GM21786 (cell line): Measurements from ENCODE around the gene TMEM208.

ENCODE experiments used
- ATAC-seq: cut with Tn5 transposase; IDR thresholded peaks from one replicate; pipeline ENCODE4 v1.9.1; 2021; ENCODE audit not compliant: unreplicated experiment

The TMEM208 gene

DNA sequence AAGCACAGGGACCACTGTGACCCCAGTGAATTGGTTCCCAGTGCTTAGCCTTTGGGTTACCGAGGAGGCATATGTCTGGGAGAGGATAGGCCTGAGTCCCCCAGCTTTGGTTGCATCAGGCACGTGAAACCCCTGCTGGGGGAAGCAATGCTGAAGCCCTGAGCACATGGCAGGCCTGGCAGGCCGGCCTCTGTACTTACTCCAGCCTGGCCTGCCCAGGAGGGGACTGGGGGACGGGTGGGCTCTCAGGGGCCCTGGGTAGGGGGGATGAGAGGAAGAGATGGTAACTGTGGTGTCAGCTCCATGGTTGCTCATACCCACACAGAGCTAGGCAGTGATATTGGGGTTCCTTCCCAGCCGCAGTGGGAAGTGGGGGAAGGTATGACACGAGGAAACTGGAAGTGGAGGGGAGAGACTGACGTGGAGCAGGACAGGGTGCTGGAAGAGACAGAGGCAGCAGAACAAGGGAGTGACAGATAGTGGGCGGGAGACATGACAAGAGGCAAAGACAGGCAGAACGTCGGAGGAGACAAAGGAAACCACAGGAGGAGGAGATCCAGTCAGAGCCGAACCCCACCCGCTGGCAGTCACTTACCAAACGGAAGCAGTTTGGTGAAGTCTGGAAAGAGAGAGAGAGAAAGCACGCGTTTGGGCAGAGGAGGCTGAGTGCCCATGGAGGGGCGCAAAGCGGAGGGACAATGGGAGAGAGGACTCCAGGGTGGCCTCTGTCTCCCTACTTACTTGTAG, 9.1 kb downstream of the TMEM208 start:
- ATAC-seq: no peak

DNA sequence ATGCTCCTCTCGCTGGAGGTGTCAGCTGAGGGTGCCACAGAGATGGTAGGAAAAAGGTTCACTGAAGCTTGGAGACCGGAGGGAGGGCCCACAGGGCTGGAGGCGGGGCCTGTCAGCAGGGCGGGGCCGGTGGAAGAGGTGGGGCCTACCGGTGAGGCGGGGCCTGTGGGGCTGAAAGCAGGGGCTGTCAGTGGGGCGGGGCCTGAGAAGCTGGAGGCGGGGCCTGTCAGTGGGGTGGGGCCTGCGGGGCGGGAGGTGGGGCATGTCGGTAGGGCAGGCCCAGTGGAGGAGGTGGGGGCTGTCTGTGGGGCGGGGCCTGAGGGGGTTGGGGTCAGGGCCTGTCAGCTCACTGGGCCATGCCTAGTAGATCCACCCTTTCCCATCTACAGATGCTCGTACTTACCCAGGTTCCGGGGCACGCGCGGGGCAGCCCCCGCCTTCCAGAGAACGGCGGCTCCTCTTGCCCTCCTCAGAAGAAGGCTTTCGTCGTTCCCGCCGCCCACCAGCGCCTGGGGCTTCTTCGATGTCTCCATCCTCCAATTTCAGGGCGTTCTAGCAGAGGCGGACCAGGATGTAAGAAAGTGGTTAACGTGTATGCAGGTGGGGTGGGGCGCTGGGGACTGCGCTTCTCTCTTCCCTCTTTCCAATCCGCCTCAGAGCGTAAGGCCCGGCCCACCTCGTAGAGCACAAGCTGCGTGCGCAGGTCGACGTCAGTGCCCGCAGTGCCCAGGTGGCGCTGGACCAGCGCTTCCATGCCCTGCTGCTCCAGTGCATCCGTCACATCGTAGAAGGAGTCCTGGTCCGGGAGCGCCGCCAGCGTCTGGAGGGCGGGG, 9.8 kb downstream of the TMEM208 start:
- ATAC-seq: no peak

DNA sequence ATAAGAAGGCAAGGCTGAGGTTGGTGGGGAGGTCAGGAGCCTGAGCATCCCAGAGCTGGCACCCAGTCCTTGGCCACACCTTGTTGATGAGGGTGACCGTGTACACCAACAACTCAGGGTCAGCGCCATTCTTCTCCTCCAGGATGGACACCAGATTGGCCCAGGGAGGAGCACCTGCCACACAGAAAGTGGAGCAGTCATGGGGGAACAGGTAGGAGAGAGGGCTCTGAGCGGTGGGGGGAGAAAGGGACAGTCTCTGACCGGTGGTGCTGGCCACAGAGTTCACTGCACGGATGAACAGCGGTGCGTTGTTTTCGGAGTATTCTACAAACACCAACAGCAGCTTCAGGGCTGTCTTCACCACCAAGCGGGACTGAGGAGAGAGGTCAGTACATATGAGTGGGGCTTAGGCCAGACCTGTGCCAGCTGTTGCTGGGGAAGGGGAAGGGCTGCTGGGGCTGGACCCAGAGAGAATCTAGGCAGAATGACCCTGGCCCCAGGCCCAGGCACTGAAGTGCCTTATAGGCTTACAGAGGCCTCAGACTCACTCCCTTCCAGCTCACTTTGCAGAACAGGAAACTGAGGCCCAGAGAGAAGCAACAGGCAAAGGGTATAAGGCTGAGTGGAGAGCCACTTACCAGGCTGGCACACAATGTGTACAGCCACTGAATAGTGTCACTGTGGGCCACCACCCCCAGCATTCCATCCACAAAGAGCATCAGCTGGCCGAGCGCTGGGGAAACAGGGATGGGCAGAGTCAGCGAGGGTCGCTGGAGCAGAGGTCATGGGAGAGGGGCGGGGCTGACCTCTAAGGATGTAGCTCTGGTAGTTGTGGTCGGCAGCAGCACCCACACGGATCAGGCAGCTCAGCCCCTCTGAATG, 10.7 kb downstream of the TMEM208 start:
- ATAC-seq: no peak

DNA sequence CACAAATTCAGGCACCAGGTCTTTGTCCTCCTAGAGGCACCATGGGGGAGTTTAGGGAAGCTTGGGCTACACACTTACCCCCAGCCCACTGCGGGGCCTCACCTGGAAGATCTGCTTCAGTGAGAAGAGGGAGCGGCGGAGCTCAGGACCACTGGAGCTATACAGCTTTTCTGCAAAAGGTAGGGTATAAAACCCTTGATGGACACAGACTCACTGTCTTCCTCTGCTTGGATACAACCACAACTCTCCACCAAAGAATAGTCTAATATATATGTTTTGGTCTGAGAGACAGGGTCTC, 11.3 kb downstream of the TMEM208 start:
- no peak for ATAC-seq

DNA sequence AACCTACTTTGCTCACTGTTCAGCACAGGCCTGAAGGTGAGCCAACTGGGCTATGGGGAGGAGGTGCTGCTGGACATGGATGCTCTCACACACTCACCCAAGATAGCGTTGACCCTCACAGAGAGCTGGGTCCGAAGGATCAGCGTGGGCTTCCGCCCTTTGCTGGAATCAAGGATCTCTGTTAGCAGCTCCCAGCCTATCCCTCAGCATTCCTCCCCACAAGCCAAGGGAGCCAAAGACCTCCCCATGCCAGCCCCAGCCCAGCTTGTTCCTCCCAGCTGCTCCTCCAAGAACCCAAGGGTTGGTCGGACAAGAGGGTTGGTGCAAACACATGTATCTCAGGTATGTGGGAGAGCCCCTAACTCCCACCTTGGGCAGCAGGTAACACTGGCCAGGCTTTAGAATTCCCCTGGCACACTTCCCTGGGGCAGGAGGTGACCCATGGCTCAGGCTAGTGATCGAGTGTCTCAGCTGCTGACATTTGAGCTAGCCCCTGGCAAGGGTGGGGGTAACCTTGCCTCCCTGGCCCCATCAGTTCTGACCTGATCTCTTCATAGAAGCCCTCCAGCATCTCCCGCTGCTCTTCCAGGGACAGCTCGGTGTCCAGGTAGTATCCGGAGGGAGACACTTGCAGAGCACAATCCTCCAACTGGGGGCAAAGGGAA, 12.0 kb downstream of the TMEM208 start:
- no peak for ATAC-seq

DNA sequence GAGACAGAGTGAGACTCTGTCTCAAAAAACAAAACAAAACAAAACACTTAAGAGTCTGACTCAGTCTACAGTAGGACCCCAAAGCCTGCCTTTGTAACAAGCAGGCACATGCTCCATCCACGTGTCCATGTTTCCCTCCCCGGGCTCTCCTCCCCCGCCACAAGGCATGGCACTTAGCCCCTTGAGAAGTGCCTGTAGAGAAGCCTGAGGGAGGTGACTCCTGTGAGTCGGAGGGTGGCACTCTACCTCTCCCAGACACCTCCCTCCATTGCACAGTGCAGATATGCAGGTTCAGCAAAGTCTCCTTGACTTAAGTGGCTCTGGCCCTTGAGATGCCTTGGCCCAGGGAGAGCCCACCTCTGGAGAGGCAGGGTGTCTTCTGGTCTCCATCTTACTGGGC, 13.6 kb downstream of the TMEM208 start:
- ATAC-seq: no peak

DNA sequence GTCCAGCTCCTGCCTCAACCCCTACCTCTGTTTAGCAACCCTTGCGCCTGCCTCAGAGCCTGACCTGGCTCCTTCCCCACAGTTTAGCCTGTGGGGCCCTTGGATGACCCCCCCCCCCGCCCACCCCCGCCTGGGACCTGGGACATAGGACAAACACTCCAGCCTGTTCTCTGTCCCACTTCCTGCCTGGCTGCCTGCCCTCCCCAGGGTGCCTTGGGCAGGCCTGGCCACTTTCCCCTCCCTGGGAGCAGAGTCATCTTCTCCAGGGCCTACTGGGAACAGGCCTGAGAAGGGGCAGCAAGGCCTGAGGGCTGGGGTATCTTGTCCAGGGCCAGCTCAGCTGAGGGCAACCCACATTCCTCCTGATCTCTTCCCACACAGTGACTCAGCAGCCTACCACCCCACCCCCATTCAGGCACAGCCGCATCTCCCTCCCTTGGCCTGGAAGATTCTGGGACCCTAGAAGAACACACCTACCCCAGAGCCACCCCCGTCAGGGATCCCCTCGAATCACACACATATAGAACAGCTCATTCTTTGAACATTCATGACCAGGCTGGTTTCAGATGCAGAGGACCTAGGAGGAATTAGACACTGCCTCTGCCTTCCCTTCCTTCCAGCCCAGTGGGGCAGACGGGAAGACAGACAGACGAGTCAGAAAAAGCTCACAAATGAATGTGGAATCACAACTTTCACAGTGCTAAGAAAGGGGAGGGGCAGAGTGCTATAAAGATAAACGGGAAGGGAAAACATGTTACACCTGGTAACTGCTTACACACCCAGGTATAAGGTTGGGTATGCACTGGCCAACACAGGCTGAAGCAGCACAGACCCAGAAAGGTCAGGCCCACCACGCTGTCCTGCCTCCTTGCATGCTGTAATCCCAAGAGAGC, 14.3 kb downstream of the TMEM208 start:
- ATAC-seq: no peak

DNA sequence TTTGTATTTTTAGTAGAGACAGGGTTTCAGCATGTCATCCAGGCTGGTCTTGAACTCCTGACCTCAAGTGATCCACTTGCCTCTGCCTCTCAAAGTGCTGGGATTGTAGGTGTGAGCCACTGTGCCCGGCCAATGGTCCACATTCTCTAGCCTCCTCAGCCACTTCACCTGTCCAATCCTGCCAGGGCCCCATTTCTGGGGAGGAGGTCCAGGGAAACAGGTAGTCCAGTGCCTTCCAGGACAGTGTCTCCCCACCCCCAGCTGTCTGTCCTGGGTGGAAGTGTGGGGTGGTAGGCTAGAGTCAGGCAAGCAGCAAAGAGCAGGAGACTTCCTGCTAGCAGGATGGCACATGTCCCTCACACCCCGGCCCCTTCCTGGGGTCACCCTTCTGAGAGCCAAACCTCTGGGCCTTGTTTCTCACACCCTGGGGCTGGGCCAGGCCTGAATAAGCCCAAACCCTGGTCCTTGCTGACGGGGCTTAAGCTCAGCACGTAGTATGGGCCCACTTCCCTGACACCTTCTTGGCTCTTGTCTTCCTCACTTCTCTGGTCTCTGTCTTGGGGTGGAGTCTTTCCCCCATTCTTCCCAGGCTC, 15.3 kb downstream of the TMEM208 start:
- no peak for ATAC-seq

DNA sequence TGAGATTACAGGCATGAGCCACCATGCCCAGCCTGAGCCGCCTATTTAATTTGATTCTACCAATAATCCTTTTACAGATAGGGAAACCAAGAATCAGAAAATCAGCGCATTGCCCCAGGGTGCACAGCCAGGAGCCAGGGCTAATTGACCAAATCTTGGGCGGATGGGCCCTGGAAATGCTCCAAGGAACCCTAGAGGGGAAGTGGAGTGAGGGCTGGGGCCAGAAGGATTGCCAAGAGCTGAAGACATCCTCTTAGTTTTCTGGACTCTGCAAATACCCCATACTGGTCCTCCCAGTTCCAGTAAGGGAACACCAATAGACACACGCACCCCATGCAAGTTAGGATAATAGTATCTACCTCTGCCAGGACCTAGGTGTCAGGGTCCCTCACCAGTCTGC, 16.6 kb downstream of the TMEM208 start:
- no peak for ATAC-seq

DNA sequence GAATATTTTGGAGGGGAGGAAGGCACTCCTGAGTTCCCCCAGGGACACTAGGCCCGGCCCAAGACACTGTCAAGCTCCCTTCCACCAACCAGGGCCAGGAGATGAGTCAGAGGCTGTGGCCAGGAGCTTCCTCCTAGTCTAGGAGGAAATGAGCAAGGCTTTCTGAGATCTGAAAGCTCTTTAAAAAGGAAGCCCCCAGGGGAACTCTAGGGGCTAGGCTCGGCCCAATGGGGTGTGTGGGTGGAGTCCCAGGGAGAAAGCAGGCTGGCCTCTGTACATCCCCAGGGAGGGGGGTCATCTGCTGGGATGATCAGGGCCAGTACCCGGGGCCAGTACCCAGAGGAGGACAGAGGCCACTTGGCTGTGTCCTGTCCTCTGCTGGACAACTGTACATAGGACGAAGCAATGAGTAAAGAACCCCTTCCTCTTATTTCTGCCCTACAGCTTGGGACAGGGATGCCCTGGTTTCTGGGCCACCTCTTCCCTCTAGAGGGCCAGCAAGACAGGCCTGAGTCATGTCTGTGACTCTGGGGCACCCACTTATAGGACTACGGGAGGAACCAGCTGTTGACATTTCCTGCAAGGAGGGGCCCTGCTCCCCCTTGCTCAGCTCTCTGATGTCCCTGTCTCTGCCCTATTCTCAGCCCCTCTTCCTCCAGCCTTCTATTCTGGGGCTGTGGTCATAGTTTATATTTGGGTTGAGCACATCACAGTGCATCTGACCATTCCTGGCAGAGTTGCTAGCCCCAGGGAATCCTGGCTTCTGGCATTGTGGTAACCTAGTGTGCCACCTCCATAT, 17.7 kb downstream of the TMEM208 start:
- ATAC-seq: peak; percentile 59

DNA sequence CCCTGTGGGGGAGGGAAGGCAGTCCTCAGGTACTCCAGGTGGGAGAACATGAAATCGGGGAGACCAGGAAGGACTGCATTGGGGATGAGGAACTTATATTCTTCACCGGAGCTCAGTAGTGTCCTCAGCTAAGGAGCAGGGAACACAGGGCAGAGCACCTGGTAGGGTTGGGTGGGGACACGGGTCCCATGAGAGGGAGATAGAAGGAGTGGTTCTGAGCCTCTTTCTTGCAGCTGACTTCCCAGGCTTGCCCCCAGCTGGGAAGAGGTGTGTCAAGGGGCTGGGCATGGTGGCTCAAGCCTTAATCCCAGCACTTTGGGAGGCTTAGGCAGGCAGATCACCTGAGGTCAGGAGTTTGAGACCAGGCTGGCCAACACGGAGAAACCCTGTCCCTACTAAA, 18.3 kb downstream of the TMEM208 start:
- no peak for ATAC-seq

DNA sequence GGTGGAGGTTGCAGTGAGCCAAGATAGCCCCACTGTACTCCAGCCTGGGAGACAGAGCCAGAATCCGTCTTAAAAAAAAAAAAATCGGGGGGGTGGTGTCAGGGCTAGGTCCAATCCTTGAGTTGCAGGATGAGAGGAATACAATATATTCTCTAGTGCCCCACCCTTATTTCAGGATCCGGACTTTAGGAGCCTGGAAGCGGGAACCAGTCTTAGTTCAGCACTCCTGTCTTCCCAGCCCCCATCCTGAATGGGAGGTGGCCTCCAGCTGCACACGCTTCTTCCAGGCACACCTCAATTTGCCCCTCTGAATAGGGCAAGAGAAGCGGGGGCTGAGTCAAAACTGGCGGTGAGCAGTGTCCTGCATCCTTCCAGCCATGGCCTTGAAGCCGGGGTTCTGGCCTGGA, 18.7 kb downstream of the TMEM208 start:
- ATAC-seq: no peak

DNA sequence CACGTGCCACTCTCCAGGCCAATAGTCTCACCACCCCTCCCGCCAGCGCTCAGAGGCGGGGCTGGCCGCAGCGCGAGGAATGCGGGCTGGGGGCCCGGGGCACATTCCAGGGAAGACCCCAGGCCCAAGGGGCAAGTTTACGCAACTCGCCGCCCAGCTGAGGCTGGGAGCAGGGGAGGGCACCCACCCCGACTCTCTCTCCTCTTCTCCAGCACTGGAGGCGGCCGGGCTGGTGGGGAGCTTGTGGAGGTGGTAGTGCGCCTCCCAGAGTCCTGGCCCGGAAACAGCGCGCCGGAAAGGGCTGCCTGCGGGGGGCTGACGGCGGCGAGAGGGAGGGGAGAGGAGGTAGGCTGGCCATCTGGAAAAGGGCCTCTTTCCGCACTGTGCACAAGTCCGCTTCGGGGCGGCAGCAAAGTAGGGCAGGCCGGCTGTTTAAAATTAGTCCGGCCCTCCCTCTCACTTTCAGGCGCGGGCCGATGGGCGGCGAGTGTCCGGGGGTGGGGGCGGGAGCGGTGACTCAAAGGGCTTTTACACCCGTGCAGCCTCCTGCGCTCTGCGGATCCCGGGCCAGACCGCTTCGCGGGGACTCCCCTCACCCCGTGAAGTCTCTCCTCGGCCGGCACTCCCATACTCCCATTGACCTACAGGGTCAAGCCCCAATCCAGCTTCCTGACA, 19.3 kb downstream of the TMEM208 start:
- no peak for ATAC-seq

DNA sequence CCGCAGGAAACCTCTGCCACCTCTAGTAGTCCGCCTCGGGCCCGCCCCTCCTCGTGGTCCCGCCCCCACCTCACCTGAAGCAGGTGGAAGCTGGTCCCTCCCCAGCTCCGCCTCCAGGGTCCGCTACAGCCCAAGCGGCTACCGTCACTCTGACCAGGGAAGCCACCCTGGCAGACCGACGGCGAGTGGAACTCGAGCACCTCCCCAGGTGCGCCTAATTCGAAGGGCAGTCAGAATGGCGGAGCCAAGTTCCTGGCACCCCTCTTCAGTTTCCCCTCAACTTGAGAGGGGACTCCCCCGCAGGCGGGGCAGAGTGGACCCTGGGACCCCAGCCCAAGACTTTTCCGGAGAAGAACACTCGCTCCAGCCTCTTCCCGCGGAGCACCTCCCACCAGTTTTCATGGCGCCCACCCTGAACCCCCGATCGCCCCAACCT, 19.8 kb downstream of the TMEM208 start:
- ATAC-seq: no peak

DNA sequence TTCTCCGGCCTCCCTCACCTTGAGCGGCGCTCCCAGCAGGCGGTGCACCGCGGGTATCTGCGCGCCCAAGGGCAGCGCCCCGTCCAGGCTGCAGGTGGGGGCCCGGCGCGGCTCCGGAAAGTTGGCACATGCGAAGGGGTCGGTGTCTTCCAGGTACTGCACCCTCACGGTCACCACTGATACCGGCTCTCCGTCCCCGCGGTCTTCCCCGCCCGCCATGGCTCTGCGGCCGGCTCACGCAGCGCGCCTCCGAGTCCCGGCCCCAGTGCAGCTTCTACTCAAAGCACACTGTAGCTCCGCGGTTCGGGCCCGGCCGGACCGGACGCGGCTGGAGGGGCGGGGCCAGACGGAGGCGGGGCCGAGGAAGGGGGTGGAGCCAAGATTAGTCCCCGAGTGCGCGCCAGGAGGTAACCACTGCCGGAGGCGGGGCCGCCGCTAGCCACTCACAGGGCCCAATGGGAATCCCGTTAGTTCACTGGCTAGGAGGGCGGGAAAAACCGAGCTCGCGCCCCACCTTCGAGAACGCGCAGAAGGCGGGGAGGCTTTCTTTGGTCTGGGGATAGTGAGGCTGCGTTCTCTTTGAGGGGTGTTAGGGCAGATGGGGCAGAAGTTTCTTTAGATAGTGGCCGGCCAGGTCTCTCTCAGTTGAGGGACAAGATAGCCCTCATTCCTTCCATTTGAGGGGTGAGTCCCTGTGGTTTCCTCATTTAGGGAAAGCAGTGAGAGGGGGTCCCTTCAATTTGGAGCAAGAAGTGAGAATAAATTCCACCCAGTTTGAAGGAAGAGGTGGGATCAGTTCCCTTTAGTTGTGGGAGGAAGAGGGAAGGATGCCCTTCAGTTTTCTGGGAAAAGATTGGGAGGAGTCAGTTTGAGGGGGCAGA, 20.5 kb downstream of the TMEM208 start, which contains the start of gene FHOD1:
Gene FHOD1 (minus strand): TSS at position 290 of the 881 bp plus-strand sequence. CDS start 71 bp downstream, at position 219.
- peak; percentile 35 for ATAC-seq

DNA sequence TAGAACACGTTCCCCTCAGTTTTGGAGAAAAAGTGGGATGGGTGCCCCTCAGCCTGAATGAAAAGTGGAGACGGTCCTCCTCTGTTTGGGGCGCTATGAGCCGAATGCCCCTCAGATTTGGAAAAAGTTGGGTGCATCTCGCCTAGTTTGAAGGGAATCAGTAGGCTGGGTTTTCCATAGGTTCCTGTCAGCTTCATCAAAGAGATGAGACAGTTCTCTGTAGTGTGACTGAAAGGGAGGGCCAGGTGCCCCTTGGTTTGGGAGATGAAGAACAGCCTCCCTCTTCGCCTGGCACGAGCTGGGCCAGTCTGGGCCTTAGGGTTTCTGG, 21.1 kb downstream of the TMEM208 start:
- ATAC-seq: no peak
